ENCODE measurements around the gene DECR2.

The DECR2 gene

GRCh38 chr16:459761-460160, 58.1 kb downstream of the DECR2 start:
- no peak for TF ChIP-seq CTCF (IDR thresholded peaks at IDR 0.05)
- TF ChIP-seq ZFX (IDR thresholded peaks at IDR 0.05; ENCODE audit: borderline replicate concordance) = no peak
- H3K27ac ChIP-seq = peak overlapping the region; percentile 96

GRCh38 chr16:460787-461186, 59.1 kb downstream of the DECR2 start:
- no peak for TF ChIP-seq ZFX (IDR thresholded peaks at IDR 0.05; ENCODE audit: borderline replicate concordance)
- TF ChIP-seq CTCF (IDR thresholded peaks at IDR 0.05) = no peak
- no peak overlapping the region for H3K27ac ChIP-seq
